CD14-positive monocyte (primary cell): ENCODE measurements around the gene TUBA1A. TPM values are rescaled to one million over a fixed set of nuclear protein-coding genes. Genes with fewer than 3 reads are reported as not detected.

Experiments
- DNase-seq, 3 donors: peaks; one replicate each; pipeline ENCODE4 v3.0.0-alpha.2; 2011 to 2022
- H2AFZ ChIP-seq: 2 replicates; pipeline ENCODE4 v1.6.0; 2012; ENCODE audit warnings: mild to moderate bottlenecking, low read depth, low read length, inconsistent platforms; ENCODE audit not compliant: insufficient read depth, poor library complexity, severe bottlenecking
- H3K27ac ChIP-seq, 2 donors: 1 replicate in 1 of 2; 2 replicates in 1 of 2; pipeline ENCODE4 v1.5.1; 2012 to 2013; ENCODE audit warnings: low read length in 2 of 2, control low read depth in 1 of 2, inconsistent platforms in 1 of 2, low read depth in 1 of 2, mild to moderate bottlenecking in 1 of 2
- H3K27me3 ChIP-seq, 2 donors: one replicate each; pipeline versions ENCODE4 v1.6.0 to v1.6.1; 2011 to 2013; ENCODE audit warnings: low read length in 2 of 2; ENCODE audit not compliant: control insufficient read depth in 2 of 2, insufficient read depth in 2 of 2
- H3K36me3 ChIP-seq, 2 donors: replicated peaks in 1 of 2; 1 replicate in 1 of 2; 2 replicates in 1 of 2; pipeline versions ENCODE4 v1.5.1 to v1.6.1; 2012 to 2013; ENCODE audit warnings: low read length in 2 of 2, control low read depth in 1 of 2, inconsistent platforms in 1 of 2, mild to moderate bottlenecking in 1 of 2; ENCODE audit not compliant: insufficient read depth in 2 of 2, control insufficient read depth in 1 of 2
- H3K4me1 ChIP-seq, 2 donors: 1 replicate in 1 of 2; 2 replicates in 1 of 2; pipeline versions ENCODE4 v1.5.1 to v1.6.1; 2012 to 2013; ENCODE audit warnings: low read length in 2 of 2, control low read depth in 1 of 2, inconsistent platforms in 1 of 2, mild to moderate bottlenecking in 1 of 2, moderate library complexity in 1 of 2; ENCODE audit not compliant: insufficient read depth in 2 of 2, control insufficient read depth in 1 of 2
- H3K4me2 ChIP-seq: replicated peaks from 2 replicates; pipeline ENCODE3; 2012; ENCODE audit warnings: low read length, moderate library complexity, mild to moderate bottlenecking; ENCODE audit not compliant: poor library complexity, severe bottlenecking; ENCODE audit errors: extremely low read depth
- H3K4me3 ChIP-seq, 3 experiments: fragments of 200-600 bp in 1 of 3; sonication (generic) in 1 of 3; replicated peaks in 1 of 3; 1 replicate in 2 of 3; 2 replicates in 1 of 3; pipeline ENCODE4 v1.5.1; 2011 to 2013; ENCODE audit warnings: low read length in 3 of 3, mild to moderate bottlenecking in 3 of 3, control low read depth in 2 of 3, low read depth in 2 of 3, inconsistent platforms in 1 of 3, moderate library complexity in 1 of 3
- H3K79me2 ChIP-seq: 2 replicates; pipeline ENCODE4 v1.6.0; 2012; ENCODE audit warnings: mild to moderate bottlenecking, control low read depth, inconsistent platforms, low read length, moderate library complexity; ENCODE audit not compliant: insufficient read depth
- H3K9ac ChIP-seq: 2 replicates; pipeline ENCODE4 v1.6.0; 2017; ENCODE audit warnings: low read length, mild to moderate bottlenecking; ENCODE audit not compliant: insufficient read depth, poor library complexity, severe bottlenecking
- H3K9me3 ChIP-seq, 2 donors: replicated peaks in 1 of 2; 1 replicate in 1 of 2; 2 replicates in 1 of 2; pipeline versions ENCODE4 v1.5.1 to v1.6.1; 2012 to 2013; ENCODE audit warnings: low read length in 2 of 2, control low read depth in 1 of 2; ENCODE audit not compliant: control insufficient read depth in 1 of 2, insufficient read depth in 1 of 2
- H4K20me1 ChIP-seq: 2 replicates; pipeline ENCODE4 v1.6.0; 2012; ENCODE audit warnings: mild to moderate bottlenecking, low read length, control low read depth, moderate library complexity; ENCODE audit not compliant: insufficient read depth
- H3K27ac Mint-ChIP-seq, 7 donors: one replicate each; pipeline ENCODE4 v1.8.0; 2020; ENCODE audit warnings: mild to moderate bottlenecking in 7 of 7, mixed read lengths in 7 of 7, moderate library complexity in 6 of 7, inconsistent platforms in 2 of 7
- H3K27me3 Mint-ChIP-seq, 3 donors: one replicate each; pipeline ENCODE4 v1.8.0; 2021 to 2022; ENCODE audit warnings: low read depth in 3 of 3, mild to moderate bottlenecking in 3 of 3, mixed read lengths in 3 of 3, moderate library complexity in 3 of 3, inconsistent platforms in 1 of 3
- H3K36me3 Mint-ChIP-seq, 2 donors: one replicate each; pipeline ENCODE4 v1.8.0; 2020; ENCODE audit warnings: mixed read lengths in 2 of 2, inconsistent platforms in 1 of 2, mild to moderate bottlenecking in 1 of 2
- H3K4me1 Mint-ChIP-seq: one replicate; pipeline ENCODE4 v1.8.0; 2020; ENCODE audit warnings: mild to moderate bottlenecking, mixed read lengths
- H3K4me3 Mint-ChIP-seq, 2 donors: one replicate each; pipeline ENCODE4 v1.8.0; 2020; ENCODE audit warnings: mild to moderate bottlenecking in 2 of 2, mixed read lengths in 2 of 2, moderate library complexity in 1 of 2
- H3K9me3 Mint-ChIP-seq, 7 donors: one replicate each; pipeline ENCODE4 v1.8.0; 2020 to 2022; ENCODE audit warnings: mixed read lengths in 7 of 7, mild to moderate bottlenecking in 6 of 7, moderate library complexity in 6 of 7, inconsistent platforms in 2 of 7
- WGBS: methylation state at CpG from one replicate; pipeline ENCODE4 v1.1.5; 2013; ENCODE audit warnings: missing lambda C conversion rate; ENCODE audit not compliant: insufficient coverage; 5-methylcytosine and 5-hydroxymethylcytosine counted together
- intact Hi-C, 2 donors: fragments of 100-400 bp; cut with micrococcal nuclease; formaldehyde crosslinking; loops; one replicate each; pipeline versions ENCODE4 v1.15.0 to v1.15.1; 2023
- polyA plus RNA-seq, 3 donors: library from polyadenylated mRNA; depleted of rRNA in 1 of 3; unstranded in 2 of 3; stranded (reverse) in 1 of 3; fragments of 300-500 nt in 2 of 3; fragments of >200 nt in 1 of 3; fragmentation: Illumina TruSeq in 2 of 3; gene quantifications; 1 replicate in 2 of 3; 2 replicates in 1 of 3; pipeline ENCODE4 v1.2.3, GENCODE V29; 2012 to 2021
- TF ChIP-seq, protein P1 (sequence below): fragments of 200-600 bp; IDR thresholded peaks from one replicate; pipeline ENCODE4 v1.8.0; 2022; ENCODE audit warnings: antibody characterized with exemption, mild to moderate bottlenecking

Gene TUBA1A
- polyA plus RNA-seq, 3 donors, result 859 to 1,779 (median 946) TPM

GRCh38 chr12:49208676-49209075, 19.8 kb upstream of the TUBA1A start:
- Histone ChIP-seq H4K20me1 (no peaks in the 10 kb centered on the region), H3K27me3 (no peaks in the 10 kb centered on the region), H3K4me1 (peaks cover 3 to 4% of the 10 kb centered on the region in 2 donors), H3K9me3 (no peaks in the 10 kb centered on the region), H3K36me3 (no peaks in the 10 kb centered on the region), H3K9ac (no peak overlapping the region), H2AFZ (no peak overlapping the region), H3K4me3 (no peak overlapping the region), H3K79me2 (no peaks in the 10 kb centered on the region), H3K4me2 (no peak overlapping the region), H3K27ac (no peak overlapping the region)
- no peak overlapping the region for H3K4me3 Mint-ChIP-seq
- intact Hi-C loops, result no loop called here
- no peaks in the 10 kb centered on the region for H3K36me3 Mint-ChIP-seq
- H3K4me1 Mint-ChIP-seq, result peaks cover 4% of the 10 kb centered on the region
- peaks cover 0 to 1% (median 0%) of the 10 kb centered on the region in 7 donors for H3K9me3 Mint-ChIP-seq
- TF ChIP-seq, protein P1, sequence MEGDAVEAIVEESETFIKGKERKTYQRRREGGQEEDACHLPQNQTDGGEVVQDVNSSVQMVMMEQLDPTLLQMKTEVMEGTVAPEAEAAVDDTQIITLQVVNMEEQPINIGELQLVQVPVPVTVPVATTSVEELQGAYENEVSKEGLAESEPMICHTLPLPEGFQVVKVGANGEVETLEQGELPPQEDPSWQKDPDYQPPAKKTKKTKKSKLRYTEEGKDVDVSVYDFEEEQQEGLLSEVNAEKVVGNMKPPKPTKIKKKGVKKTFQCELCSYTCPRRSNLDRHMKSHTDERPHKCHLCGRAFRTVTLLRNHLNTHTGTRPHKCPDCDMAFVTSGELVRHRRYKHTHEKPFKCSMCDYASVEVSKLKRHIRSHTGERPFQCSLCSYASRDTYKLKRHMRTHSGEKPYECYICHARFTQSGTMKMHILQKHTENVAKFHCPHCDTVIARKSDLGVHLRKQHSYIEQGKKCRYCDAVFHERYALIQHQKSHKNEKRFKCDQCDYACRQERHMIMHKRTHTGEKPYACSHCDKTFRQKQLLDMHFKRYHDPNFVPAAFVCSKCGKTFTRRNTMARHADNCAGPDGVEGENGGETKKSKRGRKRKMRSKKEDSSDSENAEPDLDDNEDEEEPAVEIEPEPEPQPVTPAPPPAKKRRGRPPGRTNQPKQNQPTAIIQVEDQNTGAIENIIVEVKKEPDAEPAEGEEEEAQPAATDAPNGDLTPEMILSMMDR, result no peak
- no peak for DNase-seq
- 100% methylated on average over 2 of the region's 12 CpGs for WGBS
- no peak overlapping the region for H3K27ac Mint-ChIP-seq
- H3K27me3 Mint-ChIP-seq, result peaks cover 0 to 3% (median 0%) of the 10 kb centered on the region in 3 donors

DNA sequence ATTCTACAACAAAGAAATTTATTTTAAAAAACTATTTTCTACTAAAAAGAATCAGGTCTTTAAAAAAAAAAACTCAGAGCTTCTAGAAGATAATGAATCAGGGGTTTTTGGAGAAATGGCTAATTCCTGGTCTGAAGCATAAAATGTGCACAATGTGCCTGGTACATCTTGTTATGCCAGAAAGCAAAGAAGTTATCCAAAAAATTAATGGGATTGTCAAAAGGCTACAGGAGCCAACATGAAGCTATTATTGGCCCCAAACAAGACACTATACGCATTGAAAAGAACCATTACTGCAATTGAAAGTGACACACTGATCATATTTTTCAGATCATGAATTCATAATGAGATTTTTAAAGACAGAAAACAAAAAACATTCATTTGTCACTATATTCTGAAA, 19.3 kb upstream of the TUBA1A start:
- intact Hi-C loops, result no loop called here
- Histone ChIP-seq H3K27ac (no peak overlapping the region), H2AFZ (no peak overlapping the region), H3K9me3 (no peaks in the 10 kb centered on the region), H3K4me3 (no peak overlapping the region), H3K9ac (no peak overlapping the region), H4K20me1 (no peaks in the 10 kb centered on the region), H3K27me3 (no peaks in the 10 kb centered on the region), H3K4me1 (no peaks in the 10 kb centered on the region), H3K79me2 (no peaks in the 10 kb centered on the region), H3K4me2 (no peak overlapping the region), H3K36me3 (no peaks in the 10 kb centered on the region)
- DNase-seq, result no peak
- Mint-ChIP-seq H3K27ac (no peak overlapping the region), H3K9me3 (peaks cover 0 to 1% (median 0%) of the 10 kb centered on the region in 7 donors), H3K27me3 (peaks cover 0 to 3% (median 0%) of the 10 kb centered on the region in 3 donors), H3K36me3 (no peaks in the 10 kb centered on the region), H3K4me1 (no peaks in the 10 kb centered on the region), H3K4me3 (no peak overlapping the region)
- WGBS, result no CpG with 5 or more reads among the region's 1 CpG
- TF ChIP-seq, protein P1, result no peak
